GM12878 (cell line): ENCODE data around the gene ETS1. TPM values are rescaled to one million over a fixed set of nuclear protein-coding genes. Genes with fewer than 3 reads are reported as not detected.

Experiments
- ATAC-seq: fragments of 200-7000 bp; cut with Tn5 transposase; 3 replicates; pipeline ENCODE4 v1.9.1; 2020; ENCODE audit warnings: mild to moderate bottlenecking, moderate library complexity
- BruUV-seq: library from RNA; stranded (reverse); fragments of 400-500 nt; replicated peaks from 2 replicates; lab custom pipeline; 2021; lab: Mats Ljungman, UMichigan
- CTCF ChIA-PET: fragments of 300-600 bp; sonication (Branson Sonifier 250); formaldehyde crosslinking; extraction: SDS; loops from one replicate; lab custom pipeline; 2021; ENCODE audit warnings: inconsistent platforms; lab: Yijun Ruan, JAX
- POLR2A ChIA-PET: fragments of 350-600 bp; formaldehyde crosslinking; extraction: SDS; loops from one replicate; lab custom pipeline; 2021; ENCODE audit warnings: inconsistent platforms; lab: Charles Lee
- RAD21 ChIA-PET: fragments of 300-600 bp; sonication (Branson Sonifier 250); formaldehyde crosslinking; loops from one replicate; lab custom pipeline; 2023; ENCODE audit warnings: antibody characterized with exemption; ENCODE audit not compliant: unreplicated experiment; lab: Charles Lee
- SMC1A ChIA-PET: fragments of 300-600 bp; sonication (Branson Sonifier 250); formaldehyde crosslinking; loops from one replicate; lab custom pipeline; 2023; ENCODE audit not compliant: unreplicated experiment, uncharacterized antibody; lab: Charles Lee
- DNase-seq: peaks from one replicate; pipeline ENCODE4 v3.0.0-alpha.2; 2011; ENCODE audit warnings: low read depth, low spot score
- FAIRE-seq: peaks from 3 replicates; lab custom pipeline; 2011; peaks lifted over from hg19 to GRCh38; lab: Jason Lieb, UNC
- H2AFZ ChIP-seq: 2 replicates; pipeline ENCODE4 v1.6.0; 2011; ENCODE audit warnings: low read depth, low read length, control low read depth; ENCODE audit not compliant: control insufficient read depth
- H3K27ac ChIP-seq: 2 replicates; pipeline ENCODE4 v1.5.1; 2011; ENCODE audit warnings: control low read depth; ENCODE audit not compliant: control insufficient read depth, insufficient read depth
- H3K27me3 ChIP-seq, 2 experiments: replicated peaks in 1 of 2; 2 replicates each; pipeline versions ENCODE4 v1.6.0 to v1.6.1; 2011; ENCODE audit warnings: low read length in 1 of 2; ENCODE audit not compliant: control insufficient read depth in 2 of 2, insufficient read depth in 2 of 2
- H3K36me3 ChIP-seq, 2 experiments: 2 replicates each; pipeline ENCODE4 v1.5.1; 2011; ENCODE audit warnings: low read length in 1 of 2; ENCODE audit not compliant: control insufficient read depth in 2 of 2, insufficient read depth in 2 of 2
- H3K4me1 ChIP-seq: 2 replicates; pipeline ENCODE4 v1.6.1; 2011; ENCODE audit warnings: mild to moderate bottlenecking, low read length, moderate library complexity, mixed read lengths; ENCODE audit not compliant: control insufficient read depth, insufficient read depth
- H3K4me2 ChIP-seq: 2 replicates; pipeline ENCODE4 v1.6.0; 2011; ENCODE audit warnings: control low read depth; ENCODE audit not compliant: control insufficient read depth, insufficient read depth
- H3K4me3 ChIP-seq: fragments of 200-600 bp; sonication (generic); 2 replicates; pipeline ENCODE4 v1.5.1; 2016
- H3K79me2 ChIP-seq: 2 replicates; pipeline ENCODE4 v1.6.0; 2011; ENCODE audit warnings: low read length; ENCODE audit not compliant: control insufficient read depth, insufficient read depth
- H3K9ac ChIP-seq: 2 replicates; pipeline ENCODE4 v1.8.0; 2011; ENCODE audit warnings: low read length, control low read depth, mixed read lengths; ENCODE audit not compliant: control insufficient read depth, insufficient read depth
- H3K9me3 ChIP-seq: replicated peaks from 3 replicates; pipeline ENCODE4 v1.5.1; 2011; ENCODE audit warnings: mild to moderate bottlenecking, low read length; ENCODE audit not compliant: control insufficient read depth, insufficient read depth
- H4K20me1 ChIP-seq: 2 replicates; pipeline ENCODE4 v1.6.0; 2011; ENCODE audit not compliant: control insufficient read depth, insufficient read depth
- BACH1 ChIP-seq: fragments of 450-650 bp; IDR thresholded peaks from 2 replicates; pipeline ENCODE4 v1.6.1; 2017; ENCODE audit warnings: mild to moderate bottlenecking, borderline replicate concordance
- DPF2 ChIP-seq: fragments of 450-650 bp; IDR thresholded peaks from 2 replicates; pipeline ENCODE4 v1.6.1; 2017; ENCODE audit warnings: mild to moderate bottlenecking
- ESRRA ChIP-seq: IDR thresholded peaks from 2 replicates; pipeline ENCODE4 v1.6.1; 2012; ENCODE audit warnings: mild to moderate bottlenecking, low read length, improper control_type of control experiment
- MYB ChIP-seq: fragments of 150-350 bp; IDR thresholded peaks from 2 replicates; pipeline ENCODE4 v1.6.1; 2014; ENCODE audit warnings: mild to moderate bottlenecking, low read depth, low read length, borderline replicate concordance
- NRF1 ChIP-seq: conservative IDR thresholded peaks from 2 replicates; pipeline ENCODE4 v1.6.1; 2011; ENCODE audit warnings: mild to moderate bottlenecking, low read depth, low read length, improper control_type of control experiment
- WRNIP1 ChIP-seq: IDR thresholded peaks from 2 replicates; pipeline ENCODE4 v1.6.1; 2011; ENCODE audit warnings: low read depth, low read length, improper control_type of control experiment, borderline replicate concordance
- ZNF217 ChIP-seq: fragments of 450-650 bp; IDR thresholded peaks from 2 replicates; pipeline ENCODE4 v1.6.1; 2017; ENCODE audit warnings: antibody characterized with exemption, mild to moderate bottlenecking
- ZNF24 ChIP-seq: fragments of 450-650 bp; IDR thresholded peaks from 2 replicates; pipeline ENCODE4 v1.6.1; 2017; ENCODE audit warnings: antibody characterized with exemption, mild to moderate bottlenecking
- WGBS: methylation state at CpG from one replicate; pipeline ENCODE4 v1.1.6; 2016; ENCODE audit warnings: low lambda C conversion rate; ENCODE audit not compliant: insufficient replicate concordance, insufficient coverage; ENCODE audit errors: missing lambda C conversion rate; 5-methylcytosine and 5-hydroxymethylcytosine counted together
- in situ Hi-C: fragments of 300-500 bp; cut with MboI; formaldehyde crosslinking; loops from 9 replicates; pipeline ENCODE4 v1.14.3; 2018; ENCODE audit warnings: mixed read lengths
- intact Hi-C: fragments of 100-400 bp; cut with micrococcal nuclease; formaldehyde crosslinking; loops from one replicate; pipeline ENCODE4 v1.14.2; 2022; ENCODE audit not compliant: unreplicated experiment
- polyA plus RNA-seq, 11 experiments: library from polyadenylated mRNA; depleted of rRNA in 4 of 11; unstranded in 6 of 11; stranded (reverse) in 5 of 11; fragments of >200 nt; fragmentation: Nextera tagmentation in 4 of 11; fragmentation: Illumina TruSeq in 1 of 11; extraction: Ambion mirVana in 4 of 11; extraction: Trizol in 1 of 11; gene quantifications; 1 replicate in 1 of 11; 2 replicates in 10 of 11; pipeline versions ENCODE4 v1.2.1 to v1.2.3, GENCODE V29; 2011 to 2016; ENCODE audit warnings: inconsistent platforms in 2 of 11, missing spikeins in 2 of 11, low read depth in 1 of 11
- total RNA-seq, 4 experiments: library from RNA; depleted of rRNA in 3 of 4; stranded (reverse); fragments of >200 nt in 3 of 4; fragmentation: Illumina TruSeq in 1 of 4; extraction: Trizol in 1 of 4; gene quantifications; 2 replicates each; pipeline versions ENCODE4 v1.2.1 to v1.2.3, GENCODE V29; 2013 to 2021
- TF ChIP-seq, protein P1 (sequence below): fragments of 450-650 bp; IDR thresholded peaks from 2 replicates; pipeline ENCODE4 v1.6.1; 2016; ENCODE audit warnings: mild to moderate bottlenecking, moderate library complexity, borderline replicate concordance
- TF ChIP-seq, protein P2 (sequence below): IDR thresholded peaks from 2 replicates; pipeline ENCODE4 v1.6.1; 2012; ENCODE audit warnings: low read depth, low read length, improper control_type of control experiment
- TF ChIP-seq, protein P3 (sequence below): fragments of 150-350 bp; IDR thresholded peaks from 2 replicates; pipeline ENCODE4 v1.6.1; 2014; ENCODE audit warnings: mild to moderate bottlenecking, low read depth, low read length
- TF ChIP-seq, protein P4 (sequence below): IDR thresholded peaks from 2 replicates; pipeline ENCODE4 v1.6.1; 2011; ENCODE audit warnings: low read depth, low read length, improper control_type of control experiment, borderline replicate concordance

ETS1 gene
- total and polyA plus RNA-seq, 10 of the 15 experiments (the other 5 are each of a cell fraction or from before 2014, with no cell fraction given): 12.5 to 112 (median 55.5) TPM

DNA sequence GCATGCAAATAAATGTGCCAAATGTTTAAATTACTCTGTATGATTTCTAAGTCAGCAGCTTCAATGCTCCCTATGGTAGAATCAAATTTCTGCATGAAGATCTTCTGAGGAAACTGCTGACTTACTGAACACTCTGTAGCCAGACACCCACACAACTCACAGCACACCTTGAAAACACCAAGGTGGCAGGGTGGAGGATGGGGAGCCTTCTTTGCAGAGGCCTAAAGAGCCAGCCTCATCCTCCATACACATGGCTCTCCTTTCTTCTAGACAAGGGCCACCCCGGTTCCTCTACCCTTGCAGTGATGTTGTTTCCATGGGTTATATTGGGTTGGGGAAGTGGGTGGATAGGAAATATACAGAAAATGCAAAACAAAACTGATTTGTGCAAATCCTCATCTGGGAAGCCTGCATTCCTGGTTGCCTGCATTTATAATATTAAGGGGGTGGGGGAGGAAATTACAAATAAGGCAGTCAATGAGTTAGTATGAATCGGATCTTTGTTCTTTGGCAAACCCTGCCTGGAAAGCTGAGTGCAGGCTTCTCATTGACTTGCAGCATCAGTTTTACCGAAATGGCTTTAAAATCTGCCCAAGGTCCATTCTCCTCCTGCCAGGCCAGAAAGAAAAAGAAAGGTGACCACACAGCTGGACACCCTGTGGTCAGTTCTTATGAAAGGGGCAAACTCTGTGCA is 15.8 kb upstream of the ETS1 start:
- Histone ChIP-seq H3K36me3 (no peaks in the 10 kb centered on the region), H3K4me2 (no peak overlapping the region), H3K27ac (no peak overlapping the region), H3K9me3 (no peaks in the 10 kb centered on the region), H4K20me1 (no peaks in the 10 kb centered on the region), H3K9ac (no peak overlapping the region), H3K79me2 (no peaks in the 10 kb centered on the region), H3K4me3 (no peak overlapping the region), H3K27me3 (no peaks in the 10 kb centered on the region), H3K4me1 (peaks cover 6% of the 10 kb centered on the region), H2AFZ (peak overlapping the region; percentile 48)
- CTCF ChIA-PET: interaction anchor here (0.5 to 18.0 kb wide), 22 partner anchors 11 to 446 kb away, joined by 3 to 444 read pairs (median 4); no protein-coding TSS in a partner anchor
- intact Hi-C loops (no loop called here), in situ Hi-C loops (no loop called here)
- RAD21 ChIA-PET: interaction anchor here (0.7 to 13.8 kb wide), 12 partner anchors 11 to 433 kb away, joined by 3 to 273 read pairs (median 8); no protein-coding TSS in a partner anchor
- peak; percentile 44 for ATAC-seq
- FAIRE-seq: no peak
- DNase-seq: no peak
- POLR2A ChIA-PET: interaction anchor here (1.0 kb wide), 1 partner anchor 27 kb away, joined by 3 read pairs; no protein-coding TSS in a partner anchor
- no TSS peak for BruUV-seq
- WGBS: 58% methylated on average over 3 of the region's 3 CpGs
- SMC1A ChIA-PET: interaction anchor here (0.8 to 23.9 kb wide), 14 partner anchors 10 to 431 kb away, joined by 3 to 596 read pairs (median 6); partner anchors contain the start of gene ETS1
- TF ChIP-seq ESRRA (no peak), ZNF24 (no peak), MYB (no peak), WRNIP1 (no peak), BACH1 (no peak), NRF1 (no peak), ZNF217 (no peak), DPF2 (no peak)
- TF ChIP-seq, protein P1, sequence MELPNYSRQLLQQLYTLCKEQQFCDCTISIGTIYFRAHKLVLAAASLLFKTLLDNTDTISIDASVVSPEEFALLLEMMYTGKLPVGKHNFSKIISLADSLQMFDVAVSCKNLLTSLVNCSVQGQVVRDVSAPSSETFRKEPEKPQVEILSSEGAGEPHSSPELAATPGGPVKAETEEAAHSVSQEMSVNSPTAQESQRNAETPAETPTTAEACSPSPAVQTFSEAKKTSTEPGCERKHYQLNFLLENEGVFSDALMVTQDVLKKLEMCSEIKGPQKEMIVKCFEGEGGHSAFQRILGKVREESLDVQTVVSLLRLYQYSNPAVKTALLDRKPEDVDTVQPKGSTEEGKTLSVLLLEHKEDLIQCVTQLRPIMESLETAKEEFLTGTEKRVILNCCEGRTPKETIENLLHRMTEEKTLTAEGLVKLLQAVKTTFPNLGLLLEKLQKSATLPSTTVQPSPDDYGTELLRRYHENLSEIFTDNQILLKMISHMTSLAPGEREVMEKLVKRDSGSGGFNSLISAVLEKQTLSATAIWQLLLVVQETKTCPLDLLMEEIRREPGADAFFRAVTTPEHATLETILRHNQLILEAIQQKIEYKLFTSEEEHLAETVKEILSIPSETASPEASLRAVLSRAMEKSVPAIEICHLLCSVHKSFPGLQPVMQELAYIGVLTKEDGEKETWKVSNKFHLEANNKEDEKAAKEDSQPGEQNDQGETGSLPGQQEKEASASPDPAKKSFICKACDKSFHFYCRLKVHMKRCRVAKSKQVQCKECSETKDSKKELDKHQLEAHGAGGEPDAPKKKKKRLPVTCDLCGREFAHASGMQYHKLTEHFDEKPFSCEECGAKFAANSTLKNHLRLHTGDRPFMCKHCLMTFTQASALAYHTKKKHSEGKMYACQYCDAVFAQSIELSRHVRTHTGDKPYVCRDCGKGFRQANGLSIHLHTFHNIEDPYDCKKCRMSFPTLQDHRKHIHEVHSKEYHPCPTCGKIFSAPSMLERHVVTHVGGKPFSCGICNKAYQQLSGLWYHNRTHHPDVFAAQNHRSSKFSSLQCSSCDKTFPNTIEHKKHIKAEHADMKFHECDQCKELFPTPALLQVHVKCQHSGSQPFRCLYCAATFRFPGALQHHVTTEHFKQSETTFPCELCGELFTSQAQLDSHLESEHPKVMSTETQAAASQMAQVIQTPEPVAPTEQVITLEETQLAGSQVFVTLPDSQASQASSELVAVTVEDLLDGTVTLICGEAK: no peak
- TF ChIP-seq, protein P2, sequence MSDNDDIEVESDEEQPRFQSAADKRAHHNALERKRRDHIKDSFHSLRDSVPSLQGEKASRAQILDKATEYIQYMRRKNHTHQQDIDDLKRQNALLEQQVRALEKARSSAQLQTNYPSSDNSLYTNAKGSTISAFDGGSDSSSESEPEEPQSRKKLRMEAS: no peak
- TF ChIP-seq, protein P3, sequence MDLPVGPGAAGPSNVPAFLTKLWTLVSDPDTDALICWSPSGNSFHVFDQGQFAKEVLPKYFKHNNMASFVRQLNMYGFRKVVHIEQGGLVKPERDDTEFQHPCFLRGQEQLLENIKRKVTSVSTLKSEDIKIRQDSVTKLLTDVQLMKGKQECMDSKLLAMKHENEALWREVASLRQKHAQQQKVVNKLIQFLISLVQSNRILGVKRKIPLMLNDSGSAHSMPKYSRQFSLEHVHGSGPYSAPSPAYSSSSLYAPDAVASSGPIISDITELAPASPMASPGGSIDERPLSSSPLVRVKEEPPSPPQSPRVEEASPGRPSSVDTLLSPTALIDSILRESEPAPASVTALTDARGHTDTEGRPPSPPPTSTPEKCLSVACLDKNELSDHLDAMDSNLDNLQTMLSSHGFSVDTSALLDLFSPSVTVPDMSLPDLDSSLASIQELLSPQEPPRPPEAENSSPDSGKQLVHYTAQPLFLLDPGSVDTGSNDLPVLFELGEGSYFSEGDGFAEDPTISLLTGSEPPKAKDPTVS: no peak
- TF ChIP-seq, protein P4, sequence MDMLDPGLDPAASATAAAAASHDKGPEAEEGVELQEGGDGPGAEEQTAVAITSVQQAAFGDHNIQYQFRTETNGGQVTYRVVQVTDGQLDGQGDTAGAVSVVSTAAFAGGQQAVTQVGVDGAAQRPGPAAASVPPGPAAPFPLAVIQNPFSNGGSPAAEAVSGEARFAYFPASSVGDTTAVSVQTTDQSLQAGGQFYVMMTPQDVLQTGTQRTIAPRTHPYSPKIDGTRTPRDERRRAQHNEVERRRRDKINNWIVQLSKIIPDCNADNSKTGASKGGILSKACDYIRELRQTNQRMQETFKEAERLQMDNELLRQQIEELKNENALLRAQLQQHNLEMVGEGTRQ: no peak
